ENCODE results near the gene LGR5.

GRCh38 chr12:71567537-71567936 lies 127.9 kb downstream of the LGR5 start:
- no peak for TF ChIP-seq CTCF (IDR thresholded peaks at IDR 0.05; ENCODE audit: insufficient read depth, low read length, poor library complexity, severe bottlenecking)
- TF ChIP-seq EZH2phosphoT487 (conservative IDR thresholded peaks at IDR 0.05; ENCODE audit: low read length) = no peak

Data from SU-DHL-6 (cell line).